H1 (cell line): ENCODE data around the gene GBX1. TPM values are rescaled to one million over a fixed set of nuclear protein-coding genes. Genes with fewer than 3 reads are reported as not detected.

ENCODE experiments used
- CHD7 ChIP-seq: fragments of 300-600 bp; sonication (generic); IDR thresholded peaks from 2 replicates; pipeline ENCODE4 v1.7.1; 2012; ENCODE audit warnings: low read length, moderate library complexity, mild to moderate bottlenecking, inconsistent platforms; ENCODE audit not compliant: insufficient replicate concordance
- SIN3A ChIP-seq, 2 experiments: IDR thresholded peaks in 1 of 2; conservative IDR thresholded peaks in 1 of 2; 2 replicates each; pipeline ENCODE4 v1.6.1; 2011 to 2012; ENCODE audit warnings: low read length in 2 of 2, improper control_type of control experiment in 1 of 2, low read depth in 1 of 2, mild to moderate bottlenecking in 1 of 2
- polyA plus RNA-seq, 7 experiments: library from polyadenylated mRNA; depleted of rRNA in 3 of 7; stranded (reverse) in 5 of 7; unstranded in 2 of 7; fragments of >200 nt in 5 of 7; fragments of 200-250 nt in 2 of 7; gene quantifications; 1 replicate in 5 of 7; 2 replicates in 1 of 7; 4 replicates in 1 of 7; pipeline versions ENCODE4 v1.2.1 to v1.2.3, GENCODE V29; 2011 to 2013; ENCODE audit warnings: missing spikeins in 2 of 7, mixed read lengths in 2 of 7
- total RNA-seq: library from RNA; stranded (reverse); fragmentation: NEBNext Ultra II Directional; extraction: Animal tissue kit (Norgen Biotek cat#: 25700); gene quantifications from 2 replicates; pipeline ENCODE4 v1.2.1, GENCODE V29; 2021

GBX1 gene
- total and polyA plus RNA-seq, 2 of the 8 experiments (the other 6 are each of a cell fraction or from before 2014, with no cell fraction given), result not detected

DNA sequence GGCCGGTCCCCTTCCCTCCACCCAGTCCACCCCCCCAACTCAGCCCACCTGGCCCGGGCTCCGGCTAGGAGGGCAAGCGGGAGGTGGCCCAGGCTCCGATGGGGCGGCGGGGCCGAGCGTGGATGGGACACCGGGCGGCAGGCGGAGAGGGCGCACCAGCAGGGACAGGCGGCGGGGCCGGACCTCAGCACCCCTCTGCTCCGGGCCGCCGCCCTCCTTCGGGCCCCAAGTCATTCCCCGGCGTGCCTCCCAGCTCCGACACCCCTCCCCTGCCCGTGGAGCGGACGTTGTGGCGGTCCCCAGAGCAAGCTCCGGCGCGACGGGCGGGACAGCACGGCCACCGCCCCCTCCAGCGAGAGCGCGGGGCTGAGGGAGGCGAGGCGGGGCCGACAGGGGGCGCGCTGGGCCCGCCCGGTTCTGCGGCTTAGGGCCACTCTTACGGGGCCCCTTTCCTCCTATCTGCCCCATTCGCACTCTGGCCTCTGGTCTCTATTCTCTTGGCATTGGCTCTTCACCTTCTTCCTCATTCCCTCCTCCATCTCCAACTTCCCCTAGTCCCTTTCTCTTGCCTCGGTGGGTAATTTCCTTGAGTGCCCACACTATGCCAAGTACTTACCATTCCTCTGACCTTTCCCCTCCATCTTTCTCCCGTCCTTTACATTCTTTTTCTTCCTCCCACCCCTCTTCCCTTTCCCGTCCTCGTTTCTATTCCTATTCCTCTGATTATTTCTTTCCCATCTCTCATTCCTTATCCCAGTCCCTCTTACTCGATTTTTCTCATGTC, 701 bp upstream of the GBX1 start (continued):
- no peak for TF ChIP-seq CHD7
- no peak for TF ChIP-seq SIN3A (conservative IDR thresholded peaks at IDR 0.05 in 1 of 2, IDR thresholded peaks at IDR 0.05 in 1 of 2; ENCODE audit: low read depth in 1 of 2, low read length in 2 of 2)
